PC-3 (cell line): ENCODE measurements around the gene SLC43A1. TPM values are rescaled to one million over a fixed set of nuclear protein-coding genes. Genes with fewer than 3 reads are reported as not detected.

Experiments used
- ATAC-seq: fragments of 200-7000 bp; cut with Tn5 transposase; 2 replicates; pipeline ENCODE4 v1.9.1; 2020; ENCODE audit warnings: mild to moderate bottlenecking, moderate library complexity
- BruUV-seq: library from RNA; stranded (reverse); fragments of 400-500 nt; replicated peaks from 2 replicates; lab custom pipeline; 2021; lab: Mats Ljungman, UMichigan
- CTCF ChIA-PET: fragments of 300-600 bp; sonication (Branson Sonifier 250); formaldehyde crosslinking; loops from one replicate; lab custom pipeline; 2022; ENCODE audit warnings: antibody characterized with exemption; lab: Charles Lee
- POLR2A ChIA-PET: fragments of 300-600 bp; sonication (Branson Sonifier 250); formaldehyde crosslinking; loops from one replicate; lab custom pipeline; 2022; ENCODE audit warnings: antibody characterized with exemption; ENCODE audit not compliant: unreplicated experiment; lab: Charles Lee
- DNase-seq: peaks from one replicate; pipeline ENCODE4 v3.0.0-alpha.2; 2015
- H2AFZ ChIP-seq: fragments of 300-600 bp; sonication (generic); 2 replicates; pipeline ENCODE4 v1.6.0; 2016; ENCODE audit warnings: antibody characterized with exemption, low read length
- H3F3A ChIP-seq: fragments of 300-600 bp; sonication (generic); one replicate; pipeline ENCODE4 v1.6.0; 2017; ENCODE audit warnings: antibody characterized with exemption, low read length, control low read depth, mild to moderate bottlenecking; ENCODE audit not compliant: unreplicated experiment
- H3K27ac ChIP-seq: fragments of 300-600 bp; sonication (generic); 2 replicates; pipeline ENCODE4 v1.5.1; 2016; ENCODE audit warnings: mild to moderate bottlenecking, low read length
- H3K27me3 ChIP-seq: fragments of 300-600 bp; sonication (generic); 2 replicates; pipeline ENCODE4 v1.6.1; 2016; ENCODE audit warnings: low read length, mixed read lengths
- H3K36me3 ChIP-seq: fragments of 300-600 bp; sonication (generic); 2 replicates; pipeline ENCODE4 v1.6.1; 2016; ENCODE audit warnings: low read depth, mixed run types, low read length, mixed read lengths
- H3K4me1 ChIP-seq: fragments of 300-600 bp; sonication (generic); 2 replicates; pipeline ENCODE4 v1.5.1; 2016; ENCODE audit warnings: low read length; ENCODE audit not compliant: insufficient read depth
- H3K4me2 ChIP-seq: fragments of 300-600 bp; sonication (generic); 2 replicates; pipeline ENCODE4 v1.6.0; 2016; ENCODE audit warnings: low read length
- H3K4me3 ChIP-seq: fragments of 300-600 bp; sonication (generic); 2 replicates; pipeline ENCODE4 v1.5.1; 2016; ENCODE audit warnings: mild to moderate bottlenecking, low read length, mixed read lengths
- H3K79me2 ChIP-seq: fragments of 300-600 bp; sonication (generic); 2 replicates; pipeline ENCODE4 v1.6.1; 2017; ENCODE audit warnings: low read length, mixed read lengths
- H3K9ac ChIP-seq: fragments of 300-600 bp; sonication (generic); 2 replicates; pipeline ENCODE4 v1.6.0; 2016; ENCODE audit warnings: mild to moderate bottlenecking, low read length
- H3K9me2 ChIP-seq: fragments of 300-600 bp; sonication (generic); replicated peaks from 2 replicates; pipeline ENCODE4 v1.6.1; 2016; ENCODE audit warnings: mixed run types, low read length, mixed read lengths
- H3K9me3 ChIP-seq: fragments of 300-600 bp; sonication (generic); 2 replicates; pipeline ENCODE4 v1.6.1; 2016; ENCODE audit warnings: low read length, mixed read lengths
- H4K20me1 ChIP-seq: fragments of 300-600 bp; sonication (generic); 2 replicates; pipeline ENCODE4 v1.6.1; 2016; ENCODE audit warnings: low read length, mixed read lengths
- CTCF ChIP-seq: fragments of 300-600 bp; sonication (generic); conservative IDR thresholded peaks from 2 replicates; pipeline ENCODE4 v1.5.1; 2017; ENCODE audit warnings: antibody characterized with exemption, low read depth, mild to moderate bottlenecking, low read length
- EZH2 ChIP-seq: fragments of 300-600 bp; sonication (generic); IDR thresholded peaks from one replicate; pipeline ENCODE4 v1.6.1; 2017; ENCODE audit warnings: antibody characterized with exemption, mild to moderate bottlenecking, low read length; ENCODE audit not compliant: unreplicated experiment
- EZH2phosphoT487 ChIP-seq: fragments of 300-600 bp; sonication (generic); IDR thresholded peaks from 2 replicates; pipeline ENCODE4 v1.6.1; 2018; ENCODE audit warnings: mild to moderate bottlenecking, antibody characterized with exemption, low read length, borderline replicate concordance
- intact Hi-C: fragments of 100-400 bp; cut with micrococcal nuclease; formaldehyde crosslinking; loops from 2 replicates; pipeline ENCODE4 v1.9.0; 2023
- total RNA-seq: library from RNA; depleted of rRNA; stranded (reverse); fragments of >200 nt; gene quantifications from 2 replicates; pipeline ENCODE4 v1.2.3, GENCODE V29; 2014

The SLC43A1 gene
- total RNA-seq, 1 experiment from 2014 or later: 12.4 TPM

DNA sequence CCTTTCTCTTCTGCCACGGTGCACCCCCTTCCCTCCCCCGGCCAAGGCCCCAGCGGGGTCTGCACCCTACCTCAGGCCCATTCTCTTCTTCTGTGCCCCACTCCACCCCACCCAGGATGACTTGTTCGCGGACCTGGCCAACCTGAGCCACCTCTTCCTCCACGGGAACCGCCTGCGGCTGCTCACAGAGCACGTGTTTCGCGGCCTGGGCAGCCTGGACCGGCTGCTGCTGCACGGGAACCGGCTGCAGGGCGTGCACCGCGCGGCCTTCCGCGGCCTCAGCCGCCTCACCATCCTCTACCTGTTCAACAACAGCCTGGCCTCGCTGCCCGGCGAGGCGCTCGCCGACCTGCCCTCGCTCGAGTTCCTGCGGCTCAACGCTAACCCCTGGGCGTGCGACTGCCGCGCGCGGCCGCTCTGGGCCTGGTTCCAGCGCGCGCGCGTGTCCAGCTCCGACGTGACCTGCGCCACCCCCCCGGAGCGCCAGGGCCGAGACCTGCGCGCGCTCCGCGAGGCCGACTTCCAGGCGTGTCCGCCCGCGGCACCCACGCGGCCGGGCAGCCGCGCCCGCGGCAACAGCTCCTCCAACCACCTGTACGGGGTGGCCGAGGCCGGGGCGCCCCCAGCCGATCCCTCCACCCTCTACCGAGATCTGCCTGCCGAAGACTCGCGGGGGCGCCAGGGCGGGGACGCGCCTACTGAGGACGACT lies 39.3 kb downstream of the SLC43A1 start:
- intact Hi-C loops: loop anchor here (5.0 kb wide), 1 partner anchor 51 kb away; no protein-coding TSS in a partner anchor
- Histone ChIP-seq H3K79me2 (no peaks in the 10 kb centered on the region), H3K9ac (peak overlapping the region; percentile 45), H3K36me3 (no peaks in the 10 kb centered on the region), H3F3A (no peaks in the 10 kb centered on the region), H3K27me3 (no peaks in the 10 kb centered on the region), H4K20me1 (no peaks in the 10 kb centered on the region), H2AFZ (peak overlapping the region; percentile 84), H3K9me3 (no peaks in the 10 kb centered on the region), H3K4me3 (peak overlapping the region; percentile 61), H3K4me1 (peaks cover 29% of the 10 kb centered on the region), H3K4me2 (peak overlapping the region; percentile 83), H3K27ac (no peak overlapping the region), H3K9me2 (no peaks in the 10 kb centered on the region)
- peak; percentile 43 for DNase-seq
- ChIA-PET POLR2A (interaction anchor here (0.6 to 0.7 kb wide), 2 partner anchors 83 to 797 kb away, joined by 3 to 7 read pairs; no protein-coding TSS in a partner anchor), CTCF (interaction anchor here (0.5 to 1.4 kb wide), 5 partner anchors 17 to 130 kb away, joined by 3 to 11 read pairs (median 4); no protein-coding TSS in a partner anchor)
- TF ChIP-seq EZH2phosphoT487: peak; percentile 95
- TF ChIP-seq EZH2: no peak
- no TSS peak for BruUV-seq
- ATAC-seq: peak; percentile 37

- intact Hi-C loops: loop anchor here (5.0 kb wide), 1 partner anchor 52 kb away; no protein-coding TSS in a partner anchor
- Histone ChIP-seq H3K27ac (no peak overlapping the region), H3K9me3 (no peaks in the 10 kb centered on the region), H2AFZ (peak overlapping the region; percentile 84), H3K79me2 (no peaks in the 10 kb centered on the region), H3K4me2 (peak overlapping the region; percentile 83), H3F3A (no peaks in the 10 kb centered on the region), H3K9me2 (no peaks in the 10 kb centered on the region), H3K4me3 (peak overlapping the region; percentile 61; the same call in 1 of the 2 replicates), H3K4me1 (peaks cover 29% of the 10 kb centered on the region), H3K9ac (no peak overlapping the region), H3K27me3 (no peaks in the 10 kb centered on the region), H4K20me1 (no peaks in the 10 kb centered on the region), H3K36me3 (no peaks in the 10 kb centered on the region)
- no peak for ATAC-seq
- no peak for TF ChIP-seq EZH2phosphoT487
- TF ChIP-seq CTCF: no peak
- TF ChIP-seq EZH2: no peak
- ChIA-PET POLR2A (interaction anchor here (0.6 kb wide), 1 partner anchor 797 kb away, joined by 3 read pairs; no protein-coding TSS in a partner anchor), CTCF (interaction anchor here (0.5 to 1.4 kb wide), 3 partner anchors 18 to 130 kb away, joined by 4 to 11 read pairs (median 7); no protein-coding TSS in a partner anchor)
- DNase-seq: no peak
- BruUV-seq: TSS peak; percentile 29
Observed at GRCh38 chr11:57475671-57476046, 39.8 kb downstream of the SLC43A1 start.

GRCh38 chr11:57475191-57475590 lies 40.3 kb downstream of the SLC43A1 start:
- BruUV-seq: no TSS peak
- H3K9ac ChIP-seq: no peak overlapping the region
- H3K79me2 ChIP-seq: no peaks in the 10 kb centered on the region
- H3K4me1 ChIP-seq: peaks cover 29% of the 10 kb centered on the region
- no peak overlapping the region for H2AFZ ChIP-seq
- no peak overlapping the region for H3K27ac ChIP-seq
- DNase-seq: peak; percentile 29
- no peak overlapping the region for H3K4me3 ChIP-seq
- intact Hi-C loops: loop anchor here (5.0 kb wide), 1 partner anchor 52 kb away; no protein-coding TSS in a partner anchor
- H3F3A ChIP-seq: no peaks in the 10 kb centered on the region
- no peaks in the 10 kb centered on the region for H4K20me1 ChIP-seq
- no peak for ATAC-seq
- H3K9me3 ChIP-seq: no peaks in the 10 kb centered on the region
- ChIA-PET CTCF (no interaction called here), POLR2A (no interaction called here)
- no peaks in the 10 kb centered on the region for H3K9me2 ChIP-seq
- no peaks in the 10 kb centered on the region for H3K27me3 ChIP-seq
- no peak for TF ChIP-seq EZH2
- TF ChIP-seq CTCF: no peak
- TF ChIP-seq EZH2phosphoT487: no peak
- H3K36me3 ChIP-seq: no peaks in the 10 kb centered on the region
- H3K4me2 ChIP-seq: no peak overlapping the region
